ENCODE data around the gene STAC3.
"Not testable (repeated sequence)": the region's sequence is repeated elsewhere in the genome, so short reads cannot be mapped to it uniquely, and the experiment has no call there.

Gene STAC3

DNA sequence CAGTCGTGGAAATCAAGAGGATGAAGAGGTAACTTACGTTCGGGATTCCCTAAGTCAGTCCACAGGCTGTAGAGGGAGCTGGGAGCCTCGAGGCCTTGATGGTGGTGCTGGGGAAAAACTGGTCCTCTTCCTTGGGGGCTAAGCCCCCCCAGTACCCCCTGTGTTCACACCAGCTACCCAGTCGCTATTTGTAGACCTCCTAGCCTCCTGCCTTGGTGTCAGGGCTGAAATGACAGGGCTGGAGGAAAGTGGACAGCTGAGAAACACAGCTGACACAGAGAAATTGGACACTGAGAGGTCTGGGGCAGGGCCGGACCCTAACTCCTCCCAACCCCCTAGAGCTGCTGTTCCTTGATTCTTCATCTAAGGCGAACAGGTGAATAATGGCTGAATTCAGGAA lies at the start of gene STAC3:
Gene STAC3 (minus strand): TSS at position 232 of the 400 bp plus-strand sequence. CDS start 1,551 bp downstream, outside the sequence.
- DNase-seq: no peak

DNA sequence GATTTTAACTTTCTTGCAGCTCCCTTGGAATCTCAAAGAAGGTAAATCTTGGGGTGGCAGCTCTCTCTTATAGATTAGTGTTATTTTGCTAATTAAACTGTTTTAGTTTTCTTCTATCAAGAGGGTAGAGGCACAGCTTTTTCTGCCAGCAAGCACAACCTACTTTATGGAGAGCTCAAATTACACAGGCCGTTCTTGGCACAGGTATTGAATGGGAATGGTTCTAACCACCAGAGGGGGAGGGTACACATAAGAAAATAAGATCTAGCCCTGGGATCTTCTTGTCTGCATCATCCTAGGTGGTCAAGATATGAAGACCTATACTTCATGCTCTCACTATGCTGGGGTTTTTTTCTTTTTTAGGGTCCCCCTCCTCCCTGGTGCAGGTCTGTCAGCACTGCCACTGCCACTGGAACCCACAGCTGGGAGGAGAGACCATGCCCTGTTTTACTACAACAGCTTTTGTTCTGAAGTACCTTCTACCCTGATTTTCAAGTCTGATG lies 48.6 kb upstream of the STAC3 start:
- DNase-seq: no peak

DNA sequence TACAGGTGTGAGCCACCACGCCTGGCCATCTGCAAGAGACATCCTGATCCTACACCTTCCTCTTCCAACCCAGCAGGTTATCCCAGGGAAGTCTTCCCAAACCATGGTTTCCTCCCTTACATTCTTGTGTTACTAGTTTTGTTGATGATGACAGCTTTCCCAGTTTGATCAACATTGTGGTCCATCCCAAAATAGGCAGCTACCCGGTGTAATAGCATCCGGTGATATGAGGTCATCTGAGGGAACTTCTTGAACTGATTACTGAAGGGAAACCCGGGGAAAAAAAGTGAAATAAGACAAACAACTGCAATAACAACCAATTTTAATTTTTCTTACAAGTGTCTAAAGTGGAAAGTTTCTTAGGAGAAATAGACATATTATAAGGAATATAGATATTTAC lies 45.3 kb upstream of the STAC3 start:
- DNase-seq: no peak

DNA sequence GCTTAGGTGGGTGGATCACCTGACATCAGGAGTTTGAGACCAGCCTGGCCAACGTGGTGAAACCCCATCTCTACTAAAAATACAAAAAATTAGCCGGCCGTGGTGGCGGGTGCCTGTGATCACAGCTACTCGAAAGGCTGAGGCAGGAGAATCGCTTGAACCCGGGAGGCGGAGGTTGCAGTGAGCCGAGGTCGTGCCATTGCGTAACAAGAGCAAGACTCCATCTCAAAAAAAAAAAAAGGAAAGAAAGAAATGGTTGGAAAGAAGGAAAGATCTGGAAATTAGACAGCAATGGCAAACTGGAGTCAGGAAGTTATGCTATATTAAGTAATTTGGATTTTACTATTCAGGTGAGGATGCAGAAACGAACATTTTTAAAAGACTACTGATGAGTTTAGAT lies 31.1 kb upstream of the STAC3 start:
- DNase-seq: not testable (repeated sequence)

GRCh38 chr12:57280211-57281062 lies 29.4 kb upstream of the STAC3 start:
- peak; percentile 71 for DNase-seq

DNA sequence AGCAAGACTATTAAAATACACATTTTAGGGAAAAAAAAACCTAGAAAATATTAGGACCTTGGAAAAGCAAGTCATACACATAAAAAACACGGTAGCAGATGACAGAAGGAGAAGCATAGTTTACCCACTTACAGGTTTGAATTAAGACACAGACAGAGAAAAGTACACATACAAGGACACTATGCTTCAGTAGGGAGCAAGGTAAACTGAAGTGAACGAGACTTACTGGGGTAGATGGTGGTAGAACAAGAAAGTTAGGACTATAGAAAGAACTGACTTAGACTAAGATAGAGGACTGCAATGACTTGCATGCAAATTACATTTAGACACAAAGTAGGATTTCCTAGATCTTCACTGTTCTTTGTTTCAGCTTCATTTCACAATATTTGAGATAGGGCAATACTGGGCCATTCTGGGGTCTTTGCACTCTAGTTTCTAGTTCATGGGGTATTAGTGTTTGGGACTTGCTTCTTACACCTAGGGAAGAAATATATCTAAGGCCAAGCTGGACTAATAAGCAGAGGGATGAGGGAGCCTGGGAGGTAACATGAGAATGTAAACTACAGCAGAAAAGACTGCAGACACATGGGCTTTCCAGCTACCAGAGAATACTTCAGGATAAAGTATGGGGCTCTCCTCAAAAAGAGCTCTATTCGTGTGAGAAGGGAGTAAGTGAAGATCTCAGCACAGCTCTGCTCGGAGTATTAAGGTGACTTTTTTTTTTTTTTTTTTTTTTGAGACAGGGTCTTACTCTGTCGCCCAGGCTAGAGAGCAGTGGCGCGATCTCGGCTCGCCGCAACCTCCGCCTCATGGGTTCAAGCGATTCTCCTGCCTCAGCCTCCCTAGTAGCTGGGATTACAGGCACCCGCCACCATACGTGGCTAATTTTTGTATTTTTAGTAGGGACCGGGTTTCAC lies 27.7 kb upstream of the STAC3 start:
- no peak for DNase-seq

DNA sequence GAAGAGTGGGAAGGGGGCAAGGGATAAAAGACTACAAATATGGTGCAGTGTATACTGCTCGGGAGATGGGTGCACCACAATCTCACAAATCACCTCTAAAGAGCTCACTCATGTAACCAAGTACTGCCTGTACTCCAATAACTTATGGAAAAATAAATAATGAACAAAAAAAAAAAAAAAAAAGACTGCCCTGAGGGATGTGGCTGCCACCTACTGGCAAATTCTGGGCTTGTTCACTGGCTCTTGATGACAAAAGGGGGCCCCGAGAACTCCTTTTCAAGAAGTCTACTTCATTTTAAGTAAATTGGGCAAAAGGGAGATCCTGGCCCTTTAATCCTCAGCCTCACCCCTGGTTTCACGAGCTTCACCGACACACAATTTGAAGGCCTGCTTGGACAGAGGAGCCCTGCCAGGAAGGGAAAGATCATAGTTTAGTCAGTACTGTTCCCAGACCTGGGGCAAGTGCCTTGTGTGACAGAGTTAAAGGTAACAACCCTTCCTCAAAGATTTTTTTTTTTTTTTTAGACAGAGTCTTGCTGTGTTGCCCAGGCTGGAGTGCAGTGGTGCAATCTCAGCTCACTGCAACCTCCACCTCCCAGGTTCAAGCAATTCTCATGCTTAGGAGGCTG lies 26.1 kb upstream of the STAC3 start:
- DNase-seq: no peak

- not testable (repeated sequence) for DNase-seq
Measured at GRCh38 chr12:57276233-57276632, 25.2 kb upstream of the STAC3 start.

- no peak for DNase-seq
Measured at GRCh38 chr12:57273516-57273915, 22.5 kb upstream of the STAC3 start.

GRCh38 chr12:57272337-57273151 lies 21.6 kb upstream of the STAC3 start:
- no peak for DNase-seq

GRCh38 chr12:57270966-57271470 lies 20.0 kb upstream of the STAC3 start:
- no peak for DNase-seq

DNA sequence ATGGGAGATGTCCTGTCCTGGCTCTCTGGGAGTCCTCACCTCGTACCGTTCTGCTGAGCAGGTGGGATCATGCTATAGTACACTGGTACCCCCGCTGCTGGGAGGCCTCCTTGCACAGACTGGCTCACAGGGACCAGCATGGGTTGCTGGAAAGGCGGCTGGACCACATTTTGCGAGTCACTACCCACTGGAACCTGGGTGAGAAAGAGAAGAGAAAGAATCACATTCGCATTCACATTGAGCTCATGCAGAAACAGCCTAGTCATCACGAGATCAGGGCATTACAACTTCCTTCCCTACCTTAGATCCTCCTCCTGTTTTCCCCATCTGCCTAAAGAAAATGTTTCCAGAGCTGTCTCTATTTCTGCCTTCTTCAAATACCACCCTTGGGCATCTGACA lies 17.3 kb upstream of the STAC3 start:
- no peak for DNase-seq

DNA sequence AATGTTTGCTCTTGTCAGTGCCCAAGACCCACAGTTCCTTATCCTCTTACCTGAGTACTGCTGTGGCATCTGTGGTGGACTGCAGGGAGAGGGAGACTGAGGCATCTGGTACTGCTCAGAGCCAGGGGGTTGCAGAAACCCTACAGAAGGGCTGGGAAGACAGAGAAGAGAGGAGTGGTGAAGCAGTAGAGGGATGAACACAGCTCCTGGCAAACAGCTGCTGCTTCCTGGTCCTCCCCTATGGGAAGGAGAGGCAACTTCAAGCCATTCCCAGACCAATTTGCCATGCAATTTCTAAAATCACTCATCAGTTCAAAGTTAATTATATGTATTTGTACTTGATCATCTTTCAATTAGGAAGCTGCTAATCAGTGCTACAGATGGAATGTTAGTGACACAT lies 15.7 kb upstream of the STAC3 start:
- DNase-seq: no peak

DNA sequence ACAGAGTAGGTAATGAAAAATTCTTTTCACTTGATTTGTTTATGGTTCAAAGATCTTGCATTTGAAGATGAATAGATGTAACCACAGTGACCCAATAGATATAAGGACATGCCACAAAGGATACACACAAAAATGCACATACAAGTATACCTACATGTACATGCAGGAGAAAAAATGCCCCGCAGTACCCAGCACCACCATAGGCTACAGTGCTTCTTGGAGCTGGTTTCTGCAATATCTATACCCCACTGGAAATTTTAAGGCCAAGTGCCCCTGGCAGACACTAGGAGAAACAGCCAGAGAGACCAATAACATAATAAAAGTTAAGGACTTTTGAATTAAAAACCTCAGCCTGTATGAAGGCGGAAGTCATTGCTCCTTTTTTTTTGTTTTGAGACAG lies 12.1 kb upstream of the STAC3 start:
- no peak for DNase-seq

DNA sequence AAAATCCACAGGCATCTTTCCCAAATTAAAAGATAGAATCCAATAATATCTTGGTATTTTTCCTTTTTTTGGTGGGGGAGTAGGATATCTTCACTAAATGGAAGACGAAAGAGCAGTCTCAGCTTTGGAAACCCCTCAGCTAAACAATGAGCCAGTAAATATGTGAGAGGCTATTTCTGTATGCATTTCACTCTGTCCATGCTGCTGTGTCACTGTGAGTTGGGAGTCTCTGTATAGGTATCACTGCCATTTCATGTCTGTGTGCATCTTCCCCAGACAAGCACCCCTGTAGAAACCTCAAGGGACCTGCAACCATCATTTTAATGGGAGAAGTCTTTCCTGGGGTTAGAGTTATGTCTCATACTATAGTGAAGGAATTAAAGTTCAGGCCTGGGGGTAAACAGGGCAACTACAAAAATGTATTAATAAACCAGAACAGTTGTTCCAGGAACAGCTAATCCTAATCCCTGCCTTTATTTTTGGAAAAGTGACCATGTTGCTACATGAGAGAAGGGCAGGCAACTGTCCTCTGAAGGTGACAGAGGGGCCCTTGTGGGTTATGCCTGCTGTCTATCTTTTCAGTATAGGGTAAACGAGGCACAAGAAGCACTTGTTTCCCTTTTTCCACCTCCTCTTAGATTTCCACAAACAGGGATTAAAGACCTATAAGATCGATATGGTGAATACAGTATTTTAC lies 11.3 kb upstream of the STAC3 start:
- DNase-seq: no peak

- no peak for DNase-seq
Measured at GRCh38 chr12:57261428-57261865, 10.5 kb upstream of the STAC3 start.

- no peak for DNase-seq
Measured at GRCh38 chr12:57260366-57260765, 9.4 kb upstream of the STAC3 start.

DNA sequence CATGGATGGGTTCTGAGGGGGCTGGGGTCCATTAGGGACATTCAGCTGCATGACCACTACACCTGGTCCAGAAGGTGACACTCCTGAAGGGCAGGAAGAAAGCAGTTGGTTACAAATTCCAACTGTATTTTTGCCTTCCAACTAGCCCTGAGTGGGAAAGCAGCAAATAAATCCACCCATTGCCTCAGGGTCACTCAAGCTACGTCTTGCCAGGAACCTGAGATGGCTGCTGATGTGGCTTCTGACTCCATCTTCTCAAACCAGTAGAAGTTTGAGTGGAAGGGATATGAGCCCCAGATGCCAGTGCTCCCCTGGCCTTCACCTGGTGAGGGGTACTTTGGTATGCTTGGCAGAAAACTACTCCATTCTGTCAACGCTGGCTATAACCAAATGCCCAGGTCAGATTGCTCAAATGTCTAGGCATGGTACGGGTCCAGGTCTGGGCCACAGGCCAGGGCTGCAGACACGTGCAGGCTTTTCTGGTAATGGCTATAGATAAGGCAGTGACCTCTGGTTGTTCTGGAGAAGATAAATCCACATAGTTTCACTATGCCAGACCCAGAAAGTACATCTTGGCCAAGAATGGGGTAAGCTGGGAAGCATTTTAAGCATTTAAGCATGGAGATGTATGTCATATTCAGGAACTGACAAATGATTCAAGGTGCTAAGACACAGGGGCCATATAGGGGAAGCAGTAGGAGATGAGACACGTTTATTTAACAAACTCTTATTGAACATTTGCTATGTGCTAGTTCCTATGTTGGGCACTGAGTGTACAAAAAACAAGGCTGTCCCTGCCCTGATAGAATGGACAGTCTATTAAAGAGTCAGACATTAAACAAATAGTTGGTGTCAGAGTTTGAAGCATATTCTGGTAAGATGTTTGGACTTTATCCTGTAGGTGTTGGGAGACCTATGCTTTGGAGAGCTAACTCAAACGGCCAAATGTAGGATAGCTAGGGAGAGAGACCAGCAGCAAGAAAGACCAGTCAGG lies 8.3 kb upstream of the STAC3 start:
- DNase-seq: no peak

GRCh38 chr12:57255916-57256315 lies 4.9 kb upstream of the STAC3 start:
- DNase-seq: no peak

Data from activated CD8-positive, alpha-beta memory T cell treated with anti-CD3 and anti-CD28 coated beads, Interleukin-2, amount 50 U/mL, for 4 hours (primary cell).